GM12878 (cell line): Measurements from ENCODE around the gene KRTAP4-16. TPM values are rescaled to one million over a fixed set of nuclear protein-coding genes. Genes with fewer than 3 reads are reported as not detected.

Experiments used
- ATAC-seq: fragments of 200-7000 bp; cut with Tn5 transposase; 3 replicates; pipeline ENCODE4 v1.9.1; 2020; ENCODE audit warnings: mild to moderate bottlenecking, moderate library complexity
- BruUV-seq: library from RNA; stranded (reverse); fragments of 400-500 nt; replicated peaks from 2 replicates; lab custom pipeline; 2021; lab: Mats Ljungman, UMichigan
- CTCF ChIA-PET: fragments of 300-600 bp; sonication (Branson Sonifier 250); formaldehyde crosslinking; extraction: SDS; loops from one replicate; lab custom pipeline; 2021; ENCODE audit warnings: inconsistent platforms; lab: Yijun Ruan, JAX
- POLR2A ChIA-PET: fragments of 350-600 bp; formaldehyde crosslinking; extraction: SDS; loops from one replicate; lab custom pipeline; 2021; ENCODE audit warnings: inconsistent platforms; lab: Charles Lee
- RAD21 ChIA-PET: fragments of 300-600 bp; sonication (Branson Sonifier 250); formaldehyde crosslinking; loops from one replicate; lab custom pipeline; 2023; ENCODE audit warnings: antibody characterized with exemption; ENCODE audit not compliant: unreplicated experiment; lab: Charles Lee
- SMC1A ChIA-PET: fragments of 300-600 bp; sonication (Branson Sonifier 250); formaldehyde crosslinking; loops from one replicate; lab custom pipeline; 2023; ENCODE audit not compliant: unreplicated experiment, uncharacterized antibody; lab: Charles Lee
- DNase-seq: peaks from one replicate; pipeline ENCODE4 v3.0.0-alpha.2; 2011; ENCODE audit warnings: low read depth, low spot score
- FAIRE-seq: peaks from 3 replicates; lab custom pipeline; 2011; peaks lifted over from hg19 to GRCh38; lab: Jason Lieb, UNC
- H2AFZ ChIP-seq: 2 replicates; pipeline ENCODE4 v1.6.0; 2011; ENCODE audit warnings: low read depth, low read length, control low read depth; ENCODE audit not compliant: control insufficient read depth
- H3K27ac ChIP-seq: 2 replicates; pipeline ENCODE4 v1.5.1; 2011; ENCODE audit warnings: control low read depth; ENCODE audit not compliant: control insufficient read depth, insufficient read depth
- H3K27me3 ChIP-seq, 2 experiments: replicated peaks in 1 of 2; 2 replicates each; pipeline versions ENCODE4 v1.6.0 to v1.6.1; 2011; ENCODE audit warnings: low read length in 1 of 2; ENCODE audit not compliant: control insufficient read depth in 2 of 2, insufficient read depth in 2 of 2
- H3K36me3 ChIP-seq, 2 experiments: 2 replicates each; pipeline ENCODE4 v1.5.1; 2011; ENCODE audit warnings: low read length in 1 of 2; ENCODE audit not compliant: control insufficient read depth in 2 of 2, insufficient read depth in 2 of 2
- H3K4me1 ChIP-seq: 2 replicates; pipeline ENCODE4 v1.6.1; 2011; ENCODE audit warnings: mild to moderate bottlenecking, low read length, moderate library complexity, mixed read lengths; ENCODE audit not compliant: control insufficient read depth, insufficient read depth
- H3K4me2 ChIP-seq: 2 replicates; pipeline ENCODE4 v1.6.0; 2011; ENCODE audit warnings: control low read depth; ENCODE audit not compliant: control insufficient read depth, insufficient read depth
- H3K4me3 ChIP-seq: fragments of 200-600 bp; sonication (generic); 2 replicates; pipeline ENCODE4 v1.5.1; 2016
- H3K79me2 ChIP-seq: 2 replicates; pipeline ENCODE4 v1.6.0; 2011; ENCODE audit warnings: low read length; ENCODE audit not compliant: control insufficient read depth, insufficient read depth
- H3K9ac ChIP-seq: 2 replicates; pipeline ENCODE4 v1.8.0; 2011; ENCODE audit warnings: low read length, control low read depth, mixed read lengths; ENCODE audit not compliant: control insufficient read depth, insufficient read depth
- H3K9me3 ChIP-seq: replicated peaks from 3 replicates; pipeline ENCODE4 v1.5.1; 2011; ENCODE audit warnings: mild to moderate bottlenecking, low read length; ENCODE audit not compliant: control insufficient read depth, insufficient read depth
- H4K20me1 ChIP-seq: 2 replicates; pipeline ENCODE4 v1.6.0; 2011; ENCODE audit not compliant: control insufficient read depth, insufficient read depth
- ATF2 ChIP-seq: IDR thresholded peaks from 2 replicates; pipeline ENCODE4 v1.6.1; 2012; ENCODE audit warnings: low read length, inconsistent platforms
- ATF7 ChIP-seq: fragments of 450-650 bp; IDR thresholded peaks from 2 replicates; pipeline ENCODE4 v1.6.1; 2016; ENCODE audit warnings: low read depth, mild to moderate bottlenecking
- BMI1 ChIP-seq: fragments of 450-650 bp; IDR thresholded peaks from 2 replicates; pipeline ENCODE4 v1.6.1; 2016; ENCODE audit warnings: mild to moderate bottlenecking, moderate library complexity, borderline replicate concordance
- BRCA1 ChIP-seq: IDR thresholded peaks from 2 replicates; pipeline ENCODE4 v1.6.1; 2011; ENCODE audit warnings: low read depth, low read length, improper control_type of control experiment
- EP300 ChIP-seq, 2 experiments: fragments of 150-350 bp in 1 of 2; IDR thresholded peaks; 2 replicates each; pipeline ENCODE4 v1.6.1; 2011 to 2012; ENCODE audit warnings: low read depth in 2 of 2, low read length in 2 of 2, borderline replicate concordance in 1 of 2, improper control_type of control experiment in 1 of 2, inconsistent platforms in 1 of 2; ENCODE audit not compliant: control insufficient read depth in 1 of 2
- ESRRA ChIP-seq: IDR thresholded peaks from 2 replicates; pipeline ENCODE4 v1.6.1; 2012; ENCODE audit warnings: mild to moderate bottlenecking, low read length, improper control_type of control experiment
- JUND ChIP-seq: IDR thresholded peaks from 2 replicates; pipeline ENCODE4 v1.6.1; 2012; ENCODE audit warnings: low read depth, mild to moderate bottlenecking, low read length, improper control_type of control experiment, moderate library complexity
- MEF2A ChIP-seq: IDR thresholded peaks from 2 replicates; pipeline ENCODE4 v1.6.1; 2011; ENCODE audit warnings: low read depth, mild to moderate bottlenecking, low read length, moderate library complexity; ENCODE audit not compliant: insufficient read depth
- MTA2 ChIP-seq: fragments of 450-650 bp; IDR thresholded peaks from 2 replicates; pipeline ENCODE4 v1.6.1; 2016; ENCODE audit warnings: low read depth, mild to moderate bottlenecking, moderate library complexity
- NFYA ChIP-seq: IDR thresholded peaks from 2 replicates; pipeline ENCODE4 v1.6.1; 2011; ENCODE audit warnings: low read depth, mild to moderate bottlenecking, low read length, improper control_type of control experiment, borderline replicate concordance
- NR2C2 ChIP-seq: IDR thresholded peaks from 2 replicates; pipeline ENCODE4 v1.6.1; 2011; ENCODE audit warnings: borderline replicate concordance, low read depth; ENCODE audit not compliant: control insufficient read depth, insufficient read length
- RB1 ChIP-seq: fragments of 450-650 bp; formaldehyde crosslinking; IDR thresholded peaks from 2 replicates; pipeline ENCODE4 v1.6.1; 2017; ENCODE audit warnings: mild to moderate bottlenecking, borderline replicate concordance
- RCOR1 ChIP-seq: conservative IDR thresholded peaks from 2 replicates; pipeline ENCODE4 v1.6.1; 2012; ENCODE audit warnings: low read depth, low read length, improper control_type of control experiment
- SPI1 ChIP-seq: IDR thresholded peaks from 2 replicates; pipeline ENCODE4 v1.6.1; 2011; ENCODE audit warnings: low read depth, mild to moderate bottlenecking, low read length, moderate library complexity, borderline replicate concordance; ENCODE audit not compliant: insufficient read depth
- SREBF1 ChIP-seq: IDR thresholded peaks from 2 replicates; pipeline ENCODE4 v1.6.1; 2012; ENCODE audit warnings: mild to moderate bottlenecking, low read length
- TARDBP ChIP-seq: IDR thresholded peaks from 2 replicates; pipeline ENCODE4 v1.6.1; 2016; ENCODE audit warnings: borderline replicate concordance
- TCF12 ChIP-seq: IDR thresholded peaks from 2 replicates; pipeline ENCODE4 v1.6.1; 2011; ENCODE audit warnings: low read depth, mild to moderate bottlenecking, low read length
- ZBTB4 ChIP-seq: fragments of 450-650 bp; formaldehyde crosslinking; IDR thresholded peaks from 2 replicates; pipeline ENCODE4 v1.4.0; 2022; ENCODE audit warnings: mild to moderate bottlenecking, moderate library complexity
- ZNF217 ChIP-seq: fragments of 450-650 bp; IDR thresholded peaks from 2 replicates; pipeline ENCODE4 v1.6.1; 2017; ENCODE audit warnings: antibody characterized with exemption, mild to moderate bottlenecking
- WGBS: methylation state at CpG from one replicate; pipeline ENCODE4 v1.1.6; 2016; ENCODE audit warnings: low lambda C conversion rate; ENCODE audit not compliant: insufficient replicate concordance, insufficient coverage; ENCODE audit errors: missing lambda C conversion rate; 5-methylcytosine and 5-hydroxymethylcytosine counted together
- in situ Hi-C: fragments of 300-500 bp; cut with MboI; formaldehyde crosslinking; loops from 9 replicates; pipeline ENCODE4 v1.14.3; 2018; ENCODE audit warnings: mixed read lengths
- intact Hi-C: fragments of 100-400 bp; cut with micrococcal nuclease; formaldehyde crosslinking; loops from one replicate; pipeline ENCODE4 v1.14.2; 2022; ENCODE audit not compliant: unreplicated experiment
- polyA plus RNA-seq, 11 experiments: library from polyadenylated mRNA; depleted of rRNA in 4 of 11; unstranded in 6 of 11; stranded (reverse) in 5 of 11; fragments of >200 nt; fragmentation: Nextera tagmentation in 4 of 11; fragmentation: Illumina TruSeq in 1 of 11; extraction: Ambion mirVana in 4 of 11; extraction: Trizol in 1 of 11; gene quantifications; 1 replicate in 1 of 11; 2 replicates in 10 of 11; pipeline versions ENCODE4 v1.2.1 to v1.2.3, GENCODE V29; 2011 to 2016; ENCODE audit warnings: inconsistent platforms in 2 of 11, missing spikeins in 2 of 11, low read depth in 1 of 11
- total RNA-seq, 4 experiments: library from RNA; depleted of rRNA in 3 of 4; stranded (reverse); fragments of >200 nt in 3 of 4; fragmentation: Illumina TruSeq in 1 of 4; extraction: Trizol in 1 of 4; gene quantifications; 2 replicates each; pipeline versions ENCODE4 v1.2.1 to v1.2.3, GENCODE V29; 2013 to 2021

The KRTAP4-16 gene
- total and polyA plus RNA-seq, 10 of the 15 experiments (the other 5 are each of a cell fraction or from before 2014, with no cell fraction given), result not detected

DNA sequence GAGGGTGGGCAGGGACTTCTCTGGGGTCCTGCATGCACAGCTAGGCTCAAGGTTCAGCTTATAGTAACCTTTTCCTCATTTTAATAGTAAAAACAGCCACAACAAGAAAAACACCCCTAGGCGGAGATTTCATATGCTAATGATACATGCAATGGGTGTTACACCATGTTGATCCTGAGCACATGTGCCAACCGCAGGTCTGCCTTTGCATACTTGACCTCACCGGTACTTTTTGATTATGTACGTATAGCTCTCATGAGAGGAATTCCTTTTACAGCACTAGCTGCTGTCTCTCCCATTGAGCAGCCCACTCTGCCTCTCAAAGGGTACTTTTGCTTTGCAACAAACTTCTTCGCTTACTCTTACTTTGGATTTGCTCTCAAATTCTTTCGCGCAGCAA lies 6.0 kb downstream of the KRTAP4-16 start:
- no peaks in the 10 kb centered on the region for H3K4me1 ChIP-seq
- TF ChIP-seq BRCA1 (no peak), TARDBP (no peak), TCF12 (no peak), MEF2A (no peak), NR2C2 (no peak), EP300 (IDR thresholded peaks at IDR 0.05; ENCODE audit: borderline replicate concordance in 1 of 2, control insufficient read depth in 1 of 2, low read depth in 2 of 2, low read length in 2 of 2) (no peak), SPI1 (no peak), RCOR1 (no peak), ATF2 (no peak), MTA2 (no peak), BMI1 (no peak), ESRRA (no peak), ATF7 (no peak), RB1 (no peak), ZBTB4 (CRISPR knock-in tag) (no peak), ZNF217 (no peak), SREBF1 (no peak), JUND (no peak), NFYA (no peak)
- TF ChIP-seq, all 136 proteins: peak for 0
- SMC1A ChIA-PET, result no interaction called here
- no peak overlapping the region for H3K4me2 ChIP-seq
- intact Hi-C loops (no loop called here), in situ Hi-C loops (no loop called here)
- ATAC-seq (no peak), DNase-seq (no peak), FAIRE-seq (no peak)
- no peak overlapping the region for H3K9ac ChIP-seq
- no peaks in the 10 kb centered on the region for H3K36me3 ChIP-seq
- RAD21 ChIA-PET, result no interaction called here
- no peaks in the 10 kb centered on the region for H4K20me1 ChIP-seq
- POLR2A ChIA-PET, result no interaction called here
- H3K27ac ChIP-seq, result no peak overlapping the region
- H3K27me3 ChIP-seq, result no peaks in the 10 kb centered on the region; a peak in 1 of 4 replicates
- BruUV-seq, result no TSS peak
- 73% methylated on average over 7 of the region's 7 CpGs for WGBS
- H3K4me3 ChIP-seq, result no peak overlapping the region
- H3K9me3 ChIP-seq, result no peaks in the 10 kb centered on the region
- no peak overlapping the region for H2AFZ ChIP-seq
- H3K79me2 ChIP-seq, result no peaks in the 10 kb centered on the region
- CTCF ChIA-PET, result no interaction called here
